Heart left ventricle (tissue), 16 donors: ENCODE results near the gene SLC38A10. TPM values are rescaled to one million over a fixed set of nuclear protein-coding genes. Genes with fewer than 3 reads are reported as not detected.

ENCODE experiments used
- ATAC-seq, 4 donors: fragments of 200-7000 bp; cut with Tn5 transposase; one replicate each; pipeline ENCODE4 v1.9.1; 2020 to 2022; ENCODE audit warnings: moderate library complexity in 4 of 4, mild to moderate bottlenecking in 3 of 4, moderate number of reproducible peaks in 1 of 4
- DNase-seq, 5 donors: peaks; one replicate each; pipeline ENCODE4 v3.0.0-alpha.2; 2020
- H3K27ac ChIP-seq, 12 donors: fragments of 200-600 bp; sonication (generic) in 4 of 12; one replicate each; pipeline versions ENCODE4 v1.5.0 to v1.8.0; 2016 to 2022; ENCODE audit warnings: mild to moderate bottlenecking in 2 of 12
- H3K27me3 ChIP-seq, 9 donors: fragments of 200-600 bp; sonication (generic) in 2 of 9; one replicate each; pipeline versions ENCODE4 v1.5.1 to v1.8.0; 2016 to 2022; ENCODE audit warnings: mild to moderate bottlenecking in 3 of 9
- H3K36me3 ChIP-seq, 9 donors: fragments of 200-600 bp; sonication (generic) in 2 of 9; one replicate each; pipeline versions ENCODE4 v1.5.0 to v1.8.0; 2018 to 2022; ENCODE audit warnings: mild to moderate bottlenecking in 2 of 9
- H3K4me1 ChIP-seq, 12 donors: fragments of 200-600 bp; sonication (generic) in 4 of 12; one replicate each; pipeline versions ENCODE4 v1.5.0 to v1.8.0; 2016 to 2022; ENCODE audit warnings: mild to moderate bottlenecking in 3 of 12
- H3K4me3 ChIP-seq, 12 donors: fragments of 200-600 bp; sonication (generic) in 4 of 12; one replicate each; pipeline versions ENCODE4 v1.5.0 to v1.8.0; 2017 to 2022; ENCODE audit warnings: mild to moderate bottlenecking in 9 of 12, moderate library complexity in 4 of 12
- H3K9me3 ChIP-seq, 12 donors: fragments of 200-600 bp; sonication (generic) in 4 of 12; one replicate each; pipeline versions ENCODE4 v1.5.0 to v1.8.0; 2016 to 2022; ENCODE audit warnings: mild to moderate bottlenecking in 1 of 12
- POLR2A ChIP-seq, 2 donors: fragments of 450-650 bp; IDR thresholded peaks; one replicate each; pipeline ENCODE4 v1.6.1; 2017; ENCODE audit warnings: antibody characterized with exemption in 2 of 2, mild to moderate bottlenecking in 2 of 2, moderate library complexity in 2 of 2
- WGBS, 4 donors: extraction: QIAGEN DNeasy Blood & Tissue Kit in 2 of 4; methylation state at CpG; one replicate each; pipeline versions ENCODE4 v1.1.5 to v1.1.7; 2013 to 2018; 5-methylcytosine and 5-hydroxymethylcytosine counted together
- intact Hi-C, 10 donors: fragments of 100-400 bp; cut with DNase I; formaldehyde crosslinking; loops; one replicate each; pipeline versions ENCODE4 v1.11.1 to v1.14.2; 2022
- polyA plus RNA-seq, 2 donors: library from polyadenylated mRNA; stranded (reverse); fragments of 200-250 nt; gene quantifications; one replicate each; pipeline ENCODE4 v1.2.3, GENCODE V29; 2013
- total RNA-seq, 9 donors: library from RNA; depleted of rRNA in 2 of 9; stranded (reverse); fragments of >200 nt in 2 of 9; fragmentation: NEBNext Ultra II Directional in 3 of 9; extraction: Animal tissue kit (Norgen Biotek cat#: 25700) in 3 of 9; gene quantifications; one replicate each; pipeline versions ENCODE4 v1.1.0 to v1.2.4, GENCODE V29; 2016 to 2023
- TF ChIP-seq, protein P1 (sequence below), 12 donors: fragments of 200-600 bp; sonication (generic) in 4 of 12; IDR thresholded peaks; one replicate each; pipeline versions ENCODE4 v1.5.0 to v1.8.0; 2018 to 2022; ENCODE audit warnings: antibody characterized with exemption in 12 of 12, mild to moderate bottlenecking in 5 of 12
- donor health status: ischemic (EF 13 %, LVEDD 7.1; RV severe dilation, severe dysfunction).
- donor health status: healthy with polysubstance abuse.
- donor health status: DM: no; HTN: yes; CAD: no.
- donor health status: DM: no; HTN: no; CAD: no.
- donor health status: ischemic (EF 25% LVEDD 6.9; RV normal size, moderate dysfunction).
- donor health status: ischemic (EF 25% LVEDD 5.7; RV mildly dilated, moderate dysfunction).
- donor health status: healthy.
- donor health status: DM: yes; HTN: yes; CAD: no.
- donor health status: ischemic (EF 35%, LVEDD 5.7; RV mildly dilated, moderate dysfunction).
- donor health status: nonischemic (EF 11% LVEDD 7.7; RV severe dilation, severe dysfunction).
- donor health status: DM: yes; HTN: yes; CAD: no.
- donor health status: PGD.
- donor health status: ischemic (EF 29% LVEDD 5.4; RV normal size, mild dysfunction).
- donor health status: nonischemic (EF 23%, LVEDD 6.1; RV moderate dilation, normal function).

Gene SLC38A10
- total and polyA plus RNA-seq, 11 donors: 27.4 to 67.7 (median 46.7) TPM

DNA sequence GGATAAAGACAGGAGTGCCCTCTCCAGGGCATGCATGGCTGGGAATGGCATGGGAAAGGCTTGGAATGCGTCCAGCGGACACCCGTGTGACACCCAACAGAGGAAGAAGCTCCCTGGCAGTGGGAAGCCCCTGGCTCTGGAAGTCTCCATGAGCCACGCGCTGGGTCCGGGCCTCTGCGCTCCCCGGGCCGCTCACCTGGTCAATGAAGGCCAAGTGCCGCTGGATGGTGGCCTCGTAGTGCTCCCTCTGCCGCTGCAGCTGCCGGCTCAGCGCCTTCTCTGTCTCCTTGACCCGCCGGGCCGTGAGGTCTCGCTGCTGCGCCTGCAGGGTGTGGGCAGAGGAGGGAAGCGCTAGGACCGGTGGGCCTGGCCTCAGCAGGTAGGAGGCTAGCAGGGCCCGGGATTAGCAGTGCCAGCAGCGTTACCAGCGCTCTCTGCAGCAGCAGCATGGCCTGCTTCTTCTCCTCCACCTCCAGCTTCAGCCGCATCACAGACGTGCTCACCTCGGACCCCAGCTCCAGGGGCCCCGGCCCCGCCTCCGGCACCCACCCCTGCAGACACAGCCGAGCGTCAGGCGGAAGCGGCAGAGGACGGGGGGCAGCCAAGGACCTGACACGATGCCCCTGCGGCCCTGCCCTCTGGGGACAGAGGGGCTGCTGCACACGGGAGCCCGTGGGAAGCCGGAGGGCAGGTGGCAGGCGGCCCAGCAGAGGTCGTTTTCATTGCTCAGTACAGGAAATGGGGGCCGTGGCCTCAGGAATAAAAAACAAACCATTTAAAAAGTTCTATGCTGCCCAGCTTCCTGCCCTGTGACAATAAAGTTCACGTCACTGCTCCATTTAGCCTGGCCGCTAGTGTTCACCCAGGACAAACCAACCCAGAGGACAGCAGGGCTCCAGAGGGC lies 98.3 kb downstream of the SLC38A10 start:
- intact Hi-C loops: no loop called here
- Histone ChIP-seq H3K4me3 (peak overlapping the region in 7 of 12 donors; percentile 22 to 44 (median 31)), H3K27ac (peak overlapping the region in 9 of 12 donors; percentile 25 to 71 (median 50)), H3K9me3 (no peaks in the 10 kb centered on the region), H3K27me3 (no peaks in the 10 kb centered on the region), H3K4me1 (peaks cover 0 to 43% (median 12%) of the 10 kb centered on the region in 12 donors), H3K36me3 (peaks cover 0 to 31% (median 3%) of the 10 kb centered on the region in 9 donors)
- TF ChIP-seq POLR2A (IDR thresholded peaks at IDR 0.05): no peak
- TF ChIP-seq, protein P1, sequence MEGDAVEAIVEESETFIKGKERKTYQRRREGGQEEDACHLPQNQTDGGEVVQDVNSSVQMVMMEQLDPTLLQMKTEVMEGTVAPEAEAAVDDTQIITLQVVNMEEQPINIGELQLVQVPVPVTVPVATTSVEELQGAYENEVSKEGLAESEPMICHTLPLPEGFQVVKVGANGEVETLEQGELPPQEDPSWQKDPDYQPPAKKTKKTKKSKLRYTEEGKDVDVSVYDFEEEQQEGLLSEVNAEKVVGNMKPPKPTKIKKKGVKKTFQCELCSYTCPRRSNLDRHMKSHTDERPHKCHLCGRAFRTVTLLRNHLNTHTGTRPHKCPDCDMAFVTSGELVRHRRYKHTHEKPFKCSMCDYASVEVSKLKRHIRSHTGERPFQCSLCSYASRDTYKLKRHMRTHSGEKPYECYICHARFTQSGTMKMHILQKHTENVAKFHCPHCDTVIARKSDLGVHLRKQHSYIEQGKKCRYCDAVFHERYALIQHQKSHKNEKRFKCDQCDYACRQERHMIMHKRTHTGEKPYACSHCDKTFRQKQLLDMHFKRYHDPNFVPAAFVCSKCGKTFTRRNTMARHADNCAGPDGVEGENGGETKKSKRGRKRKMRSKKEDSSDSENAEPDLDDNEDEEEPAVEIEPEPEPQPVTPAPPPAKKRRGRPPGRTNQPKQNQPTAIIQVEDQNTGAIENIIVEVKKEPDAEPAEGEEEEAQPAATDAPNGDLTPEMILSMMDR (IDR thresholded peaks at IDR 0.05): peak in 3 of 12 donors; percentile 8 to 33 (median 14)
- DNase-seq (peak in 1 of 5 donors; percentile 40), ATAC-seq (peak in 1 of 4 donors; percentile 55)
- WGBS, 4 donors: 76 to 87% (median 83%) methylated on average over 23 to 45 of the region's 45 CpGs

DNA sequence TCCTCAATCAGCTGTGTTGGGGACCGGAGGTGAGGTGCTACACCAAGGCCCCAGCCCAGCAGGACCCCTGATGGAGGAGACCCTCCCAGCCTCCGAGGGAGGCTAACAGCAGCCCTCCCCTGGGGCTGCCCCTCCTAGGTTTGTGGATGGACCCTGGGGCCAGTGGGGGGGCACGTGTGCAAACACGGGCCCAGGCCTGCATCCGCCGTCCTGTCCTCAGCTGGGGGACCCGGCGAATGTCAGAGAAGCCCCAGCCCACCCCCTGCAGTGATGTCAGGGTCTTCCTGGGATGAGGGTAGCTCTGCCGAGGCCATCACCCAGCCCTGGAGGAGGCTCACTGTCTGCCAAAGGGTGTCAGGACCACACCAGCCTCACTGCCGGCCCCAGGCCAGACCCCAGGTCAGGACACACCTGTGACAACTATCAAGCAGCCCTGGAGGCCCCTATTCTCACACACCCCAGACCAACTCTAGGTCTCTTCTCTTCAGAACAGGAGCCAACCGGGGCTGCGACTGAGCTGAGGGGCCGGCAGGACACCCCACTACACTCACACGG lies 99.1 kb downstream of the SLC38A10 start:
- Histone ChIP-seq H3K4me1 (peaks cover 0 to 43% (median 12%) of the 10 kb centered on the region in 12 donors), H3K27ac (peak overlapping the region in 7 of 12 donors; percentile 8 to 76 (median 67)), H3K4me3 (no peak overlapping the region), H3K9me3 (no peaks in the 10 kb centered on the region), H3K27me3 (no peaks in the 10 kb centered on the region), H3K36me3 (peaks cover 0 to 36% (median 3%) of the 10 kb centered on the region in 9 donors)
- DNase-seq (no peak), ATAC-seq (no peak)
- TF ChIP-seq, protein P1 (IDR thresholded peaks at IDR 0.05): no peak
- TF ChIP-seq POLR2A (IDR thresholded peaks at IDR 0.05): no peak
- WGBS, 4 donors: 85 to 91% (median 90%) methylated on average over 6 to 14 of the region's 14 CpGs
- intact Hi-C loops: no loop called here

Other genes with a start within 250 kb of the SLC38A10 start
- not detected for gene PVALEF, start 129.8 kb downstream of the SLC38A10 start, total RNA-seq
- not detected for gene PVALEF, start 129.8 kb downstream of the SLC38A10 start, polyA plus RNA-seq
- 10 to 100 TPM in 2 of 9 donors, 1 to 10 TPM in 7; 3.6 to 12.0 (median 9.6) TPM for gene AATK, start 129.1 kb downstream of the SLC38A10 start, total RNA-seq
- gene AATK, start 129.1 kb downstream of the SLC38A10 start, polyA plus RNA-seq: 1 to 10 TPM; 1.3 to 3.9 TPM
- gene CEP131, start 72.3 kb downstream of the SLC38A10 start, total RNA-seq: 10 to 100 TPM in 3 of 9 donors, 1 to 10 TPM in 6; 7.0 to 15.8 (median 8.9) TPM
- 10 to 100 TPM in 1 of 2 donors, 1 to 10 TPM in 1; 8.0 to 14.7 TPM for gene CEP131, start 72.3 kb downstream of the SLC38A10 start, polyA plus RNA-seq
- gene TEPSIN, start 56.3 kb downstream of the SLC38A10 start, total RNA-seq: 10 to 100 TPM in 5 of 9 donors, 1 to 10 TPM in 4; 6.8 to 16.0 (median 10.2) TPM
- gene TEPSIN, start 56.3 kb downstream of the SLC38A10 start, polyA plus RNA-seq: 10 to 100 TPM; 12.4 to 14.4 TPM
- 10 to 100 TPM; 31.8 to 77.1 (median 50.2) TPM for gene NDUFAF8, start 56.0 kb downstream of the SLC38A10 start, total RNA-seq
- gene NDUFAF8, start 56.0 kb downstream of the SLC38A10 start, polyA plus RNA-seq: 10 to 100 TPM; 26.7 to 51.9 TPM
- 10 to 100 TPM in 3 of 9 donors, 1 to 10 TPM in 6; 6.0 to 19.6 (median 9.3) TPM for gene BAHCC1, start 100.2 kb upstream of the SLC38A10 start, total RNA-seq
- 1 to 10 TPM; 7.6 to 8.5 TPM for gene BAHCC1, start 100.2 kb upstream of the SLC38A10 start, polyA plus RNA-seq
- 1,000 to 10,000 TPM in 2 of 9 donors, 100 to 1,000 TPM in 7; 335 to 1,653 (median 423) TPM for gene ACTG1, start 217.5 kb upstream of the SLC38A10 start, total RNA-seq
- gene ACTG1, start 217.5 kb upstream of the SLC38A10 start, polyA plus RNA-seq: 1,000 to 10,000 TPM in 1 of 2 donors, 100 to 1,000 TPM in 1; 149 to 1,468 TPM
- gene FSCN2, start 233.1 kb upstream of the SLC38A10 start, total RNA-seq: under 1 TPM in 6 of 9 donors, not detected in 3; 0.22 to 0.72 (median 0.45) TPM
- under 1 TPM; 0.28 to 0.42 TPM for gene FSCN2, start 233.1 kb upstream of the SLC38A10 start, polyA plus RNA-seq